ENCODE results near the gene SEZ6L. TPM values are rescaled to one million over a fixed set of nuclear protein-coding genes. Genes with fewer than 3 reads are reported as not detected.

SEZ6L gene
- total RNA-seq, 2 experiments from 2014 or later = not detected

DNA sequence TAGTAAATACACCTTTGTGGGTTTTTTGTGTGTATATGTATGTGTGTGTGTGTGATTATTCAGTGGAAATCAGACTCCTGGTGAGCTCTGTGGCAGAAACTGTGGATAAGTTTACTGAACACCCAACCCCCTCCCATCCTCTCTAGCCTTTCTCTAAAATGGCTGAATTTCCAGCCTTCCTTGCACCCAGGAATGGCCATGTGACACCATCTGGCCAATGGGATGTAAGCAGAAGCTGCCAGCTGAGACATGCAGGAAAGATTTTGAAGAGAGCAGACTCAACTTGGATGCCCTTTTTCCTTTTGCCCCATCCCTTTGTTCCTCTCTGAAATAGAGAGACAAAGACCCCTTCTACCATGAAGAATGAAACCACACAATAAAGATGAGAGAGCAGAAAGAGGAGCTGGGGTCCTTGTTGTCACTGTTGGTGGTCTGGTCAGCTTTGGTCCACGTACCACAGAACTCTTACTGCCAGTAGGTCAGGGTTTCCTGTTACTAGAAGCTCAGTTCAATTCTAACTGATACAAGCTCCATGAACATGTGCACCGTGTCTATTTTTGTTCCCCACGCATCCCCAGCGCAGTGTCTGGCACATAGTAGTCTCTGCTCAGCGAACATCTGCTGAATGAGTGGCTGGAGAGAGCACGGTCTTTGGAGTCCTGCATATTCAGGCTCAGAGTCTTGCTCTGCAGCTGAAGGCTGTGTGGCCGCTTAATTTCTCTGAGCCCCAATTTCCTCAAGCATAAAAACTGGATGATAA lies 57.5 kb downstream of the SEZ6L start:
- Mint-ChIP-seq H3K9me3 (ENCODE audit: insufficient read depth) (no peaks in the 10 kb centered on the region), H3K36me3 (ENCODE audit: low read depth) (no peaks in the 10 kb centered on the region), H3K4me3 (no peak overlapping the region), H3K27ac (no peak overlapping the region), H3K4me1 (ENCODE audit: low read depth) (no peaks in the 10 kb centered on the region), H3K27me3 (ENCODE audit: low read depth) (peaks cover 3% of the 10 kb centered on the region)
- ChIA-PET POLR2A (no interaction called here), CTCF (no interaction called here)
- no peak for ATAC-seq
- no peak for DNase-seq

DNA sequence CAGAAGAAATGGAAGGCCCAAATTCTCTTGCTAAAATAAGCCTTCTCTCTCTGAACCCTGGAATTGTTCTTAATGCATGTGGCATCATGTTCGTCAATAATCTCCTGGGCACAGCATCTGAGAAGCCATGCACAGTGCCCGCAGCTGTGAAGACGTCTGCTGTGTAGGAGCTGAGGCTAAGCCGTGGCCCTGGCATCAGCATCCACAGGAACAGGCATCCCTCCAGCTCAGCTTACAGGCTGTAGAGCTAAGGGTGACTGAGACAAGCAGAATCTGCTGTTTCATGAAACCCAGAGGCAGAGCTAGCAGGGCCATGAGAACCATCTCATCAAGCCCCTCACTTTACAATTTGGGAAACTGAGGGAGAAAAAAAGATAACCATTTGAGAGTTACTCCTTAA lies 60.6 kb downstream of the SEZ6L start:
- ATAC-seq (no peak), DNase-seq (no peak)
- POLR2A ChIA-PET = no interaction called here
- Mint-ChIP-seq H3K27ac (no peak overlapping the region), H3K36me3 (ENCODE audit: low read depth) (no peaks in the 10 kb centered on the region), H3K4me1 (ENCODE audit: low read depth) (no peaks in the 10 kb centered on the region), H3K4me3 (no peak overlapping the region), H3K9me3 (ENCODE audit: insufficient read depth) (no peaks in the 10 kb centered on the region), H3K27me3 (ENCODE audit: low read depth) (no peaks in the 10 kb centered on the region)
- CTCF ChIA-PET = no interaction called here

DNA sequence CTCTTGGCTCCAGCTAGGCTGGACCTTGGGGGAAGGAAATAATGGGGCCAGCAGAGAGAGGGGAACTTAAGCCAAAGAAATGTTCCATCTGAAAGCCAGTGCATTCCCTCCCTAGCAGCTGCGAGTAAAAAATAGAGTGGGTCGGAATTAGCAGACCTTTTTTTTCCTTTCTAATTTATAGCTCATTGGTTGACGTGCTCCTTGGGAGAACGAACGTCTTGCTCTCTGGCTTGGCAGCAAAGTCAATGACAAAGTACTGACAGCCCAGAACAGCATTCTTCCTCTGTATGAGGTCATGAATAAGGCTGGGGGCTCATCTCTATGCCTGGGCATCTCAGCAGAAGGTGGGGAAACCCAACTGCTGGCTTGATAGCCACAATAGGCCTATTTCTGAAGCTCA lies 65.0 kb downstream of the SEZ6L start:
- ChIA-PET POLR2A (no interaction called here), CTCF (no interaction called here)
- no peak overlapping the region for H3K27ac Mint-ChIP-seq
- H3K9me3 Mint-ChIP-seq (ENCODE audit: insufficient read depth) = no peaks in the 10 kb centered on the region
- H3K36me3 Mint-ChIP-seq (ENCODE audit: low read depth) = no peaks in the 10 kb centered on the region
- DNase-seq (no peak), ATAC-seq (no peak)
- H3K27me3 Mint-ChIP-seq (ENCODE audit: low read depth) = no peaks in the 10 kb centered on the region
- no peaks in the 10 kb centered on the region for H3K4me1 Mint-ChIP-seq (ENCODE audit: low read depth)
- no peak overlapping the region for H3K4me3 Mint-ChIP-seq

DNA sequence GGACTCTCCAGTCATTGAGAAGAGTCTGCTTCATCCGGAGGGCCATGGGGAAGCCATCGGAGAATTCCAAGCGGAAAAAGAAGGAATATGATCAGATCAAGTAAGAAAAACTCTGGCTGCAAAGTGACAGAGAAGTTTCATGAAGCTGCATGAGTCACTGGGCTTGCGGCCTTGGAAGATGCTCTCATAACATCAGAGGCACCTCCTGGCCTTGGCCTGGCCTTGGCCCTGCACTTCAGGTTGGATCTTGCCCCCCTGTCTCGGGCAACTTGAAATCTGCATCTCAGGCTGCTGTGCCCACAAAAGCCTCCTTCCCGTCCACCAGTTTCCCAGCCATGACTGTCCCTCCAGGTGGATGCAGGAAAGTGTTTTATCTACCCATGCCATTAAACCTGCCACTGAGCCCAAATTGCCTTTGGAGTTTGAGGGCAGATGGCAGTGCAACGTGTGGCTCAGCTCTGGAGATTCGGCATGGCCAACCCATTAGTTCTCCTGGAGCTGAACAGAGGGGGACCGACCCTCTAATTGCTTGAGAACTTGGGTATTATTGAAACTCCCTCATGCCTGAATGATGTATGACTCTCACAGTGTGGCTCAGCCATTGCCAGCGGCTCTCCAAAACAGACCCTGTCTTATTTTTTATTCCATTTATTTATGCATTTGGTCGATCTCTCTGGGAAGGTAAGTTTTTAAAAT lies 66.7 kb downstream of the SEZ6L start:
- no peak for DNase-seq
- H3K4me3 Mint-ChIP-seq = no peak overlapping the region
- no peaks in the 10 kb centered on the region for H3K9me3 Mint-ChIP-seq (ENCODE audit: insufficient read depth)
- no peak for ATAC-seq
- no peak overlapping the region for H3K27ac Mint-ChIP-seq
- ChIA-PET CTCF (no interaction called here), POLR2A (no interaction called here)
- no peaks in the 10 kb centered on the region for H3K4me1 Mint-ChIP-seq (ENCODE audit: low read depth)
- no peaks in the 10 kb centered on the region for H3K27me3 Mint-ChIP-seq (ENCODE audit: low read depth)
- H3K36me3 Mint-ChIP-seq (ENCODE audit: low read depth) = no peaks in the 10 kb centered on the region

GRCh38 chr22:26236991-26237390 lies 67.7 kb downstream of the SEZ6L start:
- no peak for DNase-seq
- Mint-ChIP-seq H3K9me3 (ENCODE audit: insufficient read depth) (no peaks in the 10 kb centered on the region), H3K4me1 (ENCODE audit: low read depth) (no peaks in the 10 kb centered on the region), H3K36me3 (ENCODE audit: low read depth) (no peaks in the 10 kb centered on the region), H3K27me3 (ENCODE audit: low read depth) (no peaks in the 10 kb centered on the region), H3K4me3 (no peak overlapping the region), H3K27ac (no peak overlapping the region)
- ChIA-PET CTCF (no interaction called here), POLR2A (no interaction called here)
- ATAC-seq = no peak

DNA sequence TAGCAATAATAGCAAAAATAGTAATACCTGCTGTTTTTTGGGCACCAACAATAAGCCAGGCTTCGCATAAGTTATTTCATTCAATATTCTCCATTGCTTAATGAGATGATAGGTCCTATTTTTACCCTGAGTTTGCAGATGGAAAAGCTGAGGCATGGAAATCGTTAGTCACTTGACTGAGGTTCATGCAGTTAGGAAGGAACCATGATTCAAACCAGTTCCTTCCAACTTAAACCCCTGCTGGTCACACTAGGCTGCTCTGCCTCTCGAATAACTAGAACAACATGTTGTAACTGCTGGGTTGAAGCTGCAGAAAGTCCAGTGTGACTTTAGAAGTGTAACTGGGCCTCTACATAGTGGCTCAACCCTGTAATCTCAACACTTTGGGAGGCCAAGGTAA lies 69.3 kb downstream of the SEZ6L start:
- no peak for ATAC-seq
- no peaks in the 10 kb centered on the region for H3K36me3 Mint-ChIP-seq (ENCODE audit: low read depth)
- H3K27me3 Mint-ChIP-seq (ENCODE audit: low read depth) = no peaks in the 10 kb centered on the region
- H3K27ac Mint-ChIP-seq = no peak overlapping the region
- H3K4me1 Mint-ChIP-seq (ENCODE audit: low read depth) = no peaks in the 10 kb centered on the region
- no peak overlapping the region for H3K4me3 Mint-ChIP-seq
- CTCF ChIA-PET = no interaction called here
- H3K9me3 Mint-ChIP-seq (ENCODE audit: insufficient read depth) = no peaks in the 10 kb centered on the region
- POLR2A ChIA-PET = no interaction called here
- no peak for DNase-seq

DNA sequence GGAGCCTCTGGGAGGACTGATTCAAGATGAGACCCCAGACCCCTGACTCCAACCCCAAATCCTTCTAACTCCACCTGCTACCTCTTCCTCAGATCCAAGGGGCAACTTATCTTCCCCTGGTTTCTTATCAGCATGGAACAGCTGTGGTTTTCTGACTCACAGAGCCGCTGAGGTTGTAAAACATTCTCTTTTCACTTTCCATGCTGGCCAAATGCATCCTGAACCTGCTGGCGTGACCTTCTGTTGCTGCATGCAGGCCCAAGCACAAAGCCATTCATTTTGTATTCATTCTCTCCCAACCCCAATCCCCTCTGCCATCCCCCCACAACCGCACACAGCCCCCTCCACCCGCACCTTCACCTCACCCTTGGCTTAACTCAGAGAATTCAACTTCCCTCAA lies 70.3 kb downstream of the SEZ6L start:
- H3K9me3 Mint-ChIP-seq (ENCODE audit: insufficient read depth) = no peaks in the 10 kb centered on the region
- H3K27ac Mint-ChIP-seq = no peak overlapping the region
- H3K4me1 Mint-ChIP-seq (ENCODE audit: low read depth) = no peaks in the 10 kb centered on the region
- ChIA-PET POLR2A (no interaction called here), CTCF (no interaction called here)
- DNase-seq = no peak
- H3K27me3 Mint-ChIP-seq (ENCODE audit: low read depth) = no peaks in the 10 kb centered on the region
- no peaks in the 10 kb centered on the region for H3K36me3 Mint-ChIP-seq (ENCODE audit: low read depth)
- ATAC-seq = no peak
- no peak overlapping the region for H3K4me3 Mint-ChIP-seq

DNA sequence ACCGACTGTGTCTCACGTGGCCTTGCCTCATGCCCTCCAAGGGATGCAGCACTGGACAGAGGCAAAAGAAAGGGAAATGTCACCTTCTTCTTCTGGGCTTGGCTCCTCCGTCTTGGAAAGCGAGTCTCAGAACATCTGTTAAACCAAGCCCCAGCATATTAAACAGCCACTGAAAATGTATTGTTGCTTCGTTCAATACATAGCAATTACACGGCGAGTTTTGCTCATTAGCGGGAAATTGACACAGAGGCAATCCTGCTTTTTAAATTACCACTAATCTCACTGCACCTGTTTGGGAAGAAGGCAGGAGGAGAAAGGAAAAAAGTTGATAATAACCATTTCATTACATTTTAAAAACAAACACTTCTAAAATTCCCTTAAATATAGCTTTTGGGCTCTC lies 72.1 kb downstream of the SEZ6L start:
- CTCF ChIA-PET = no interaction called here
- no peaks in the 10 kb centered on the region for H3K27me3 Mint-ChIP-seq (ENCODE audit: low read depth)
- no peak for DNase-seq
- H3K9me3 Mint-ChIP-seq (ENCODE audit: insufficient read depth) = no peaks in the 10 kb centered on the region
- no peaks in the 10 kb centered on the region for H3K36me3 Mint-ChIP-seq (ENCODE audit: low read depth)
- POLR2A ChIA-PET = no interaction called here
- H3K4me1 Mint-ChIP-seq (ENCODE audit: low read depth) = no peaks in the 10 kb centered on the region
- no peak for ATAC-seq
- no peak overlapping the region for H3K27ac Mint-ChIP-seq
- no peak overlapping the region for H3K4me3 Mint-ChIP-seq

DNA sequence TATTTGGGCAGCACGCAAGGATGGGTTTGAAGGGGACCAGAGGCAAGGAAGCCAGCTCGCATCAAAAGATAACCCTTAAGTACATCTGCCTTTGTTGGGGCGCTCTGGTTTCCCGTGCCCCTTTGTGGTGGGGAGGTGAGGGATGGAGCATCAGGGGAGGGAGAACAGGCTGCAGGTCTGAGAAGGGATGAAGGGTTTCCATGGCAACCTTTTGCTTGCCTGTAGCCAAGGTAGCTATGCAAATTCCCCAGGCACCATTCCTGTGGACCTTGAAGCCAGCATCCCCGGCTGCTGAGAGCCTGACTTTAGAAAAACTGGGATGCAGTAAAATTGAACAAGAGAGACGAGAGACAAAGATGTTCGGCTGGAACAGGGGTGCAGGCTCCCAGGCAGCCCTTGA lies 75.7 kb downstream of the SEZ6L start:
- DNase-seq (no peak), ATAC-seq (no peak)
- H3K9me3 Mint-ChIP-seq (ENCODE audit: insufficient read depth) = no peaks in the 10 kb centered on the region
- H3K27me3 Mint-ChIP-seq (ENCODE audit: low read depth) = peaks cover 3% of the 10 kb centered on the region
- H3K4me3 Mint-ChIP-seq = no peak overlapping the region
- no peaks in the 10 kb centered on the region for H3K36me3 Mint-ChIP-seq (ENCODE audit: low read depth)
- H3K4me1 Mint-ChIP-seq (ENCODE audit: low read depth) = no peaks in the 10 kb centered on the region
- no peak overlapping the region for H3K27ac Mint-ChIP-seq
- ChIA-PET POLR2A (no interaction called here), CTCF (no interaction called here)

GRCh38 chr22:26246552-26246951 lies 77.3 kb downstream of the SEZ6L start:
- ChIA-PET POLR2A (no interaction called here), CTCF (no interaction called here)
- ATAC-seq (no peak), DNase-seq (no peak)
- Mint-ChIP-seq H3K4me1 (ENCODE audit: low read depth) (no peaks in the 10 kb centered on the region), H3K4me3 (no peak overlapping the region), H3K27ac (no peak overlapping the region), H3K9me3 (ENCODE audit: insufficient read depth) (no peaks in the 10 kb centered on the region), H3K27me3 (ENCODE audit: low read depth) (peaks cover 3% of the 10 kb centered on the region), H3K36me3 (ENCODE audit: low read depth) (no peaks in the 10 kb centered on the region)

GRCh38 chr22:26251869-26252268 lies 82.6 kb downstream of the SEZ6L start:
- ATAC-seq = no peak
- no peak for DNase-seq
- Mint-ChIP-seq H3K4me1 (ENCODE audit: low read depth) (no peaks in the 10 kb centered on the region), H3K27ac (no peak overlapping the region), H3K4me3 (no peak overlapping the region), H3K27me3 (ENCODE audit: low read depth) (peaks cover 3% of the 10 kb centered on the region), H3K36me3 (ENCODE audit: low read depth) (no peaks in the 10 kb centered on the region), H3K9me3 (ENCODE audit: insufficient read depth) (no peaks in the 10 kb centered on the region)
- CTCF ChIA-PET = no interaction called here
- POLR2A ChIA-PET = no interaction called here

- Mint-ChIP-seq H3K4me1 (ENCODE audit: low read depth) (no peaks in the 10 kb centered on the region), H3K4me3 (no peak overlapping the region), H3K36me3 (ENCODE audit: low read depth) (no peaks in the 10 kb centered on the region), H3K27me3 (ENCODE audit: low read depth) (peaks cover 7% of the 10 kb centered on the region), H3K9me3 (ENCODE audit: insufficient read depth) (no peaks in the 10 kb centered on the region), H3K27ac (no peak overlapping the region)
- ChIA-PET CTCF (interaction anchor here (1.2 kb wide), 2 partner anchors 71 to 87 kb away, joined by 3 to 4 read pairs; no protein-coding TSS in a partner anchor), POLR2A (interaction anchor here (0.6 kb wide), 1 partner anchor 571 kb away, joined by 3 read pairs; no protein-coding TSS in a partner anchor)
- DNase-seq (peak; percentile 49), ATAC-seq (no peak)
These were observed 90.2 kb downstream of the SEZ6L start for GRCh38 chr22:26259510-26259909.

- POLR2A ChIA-PET = no interaction called here
- H3K27ac Mint-ChIP-seq = no peak overlapping the region
- peaks cover 6% of the 10 kb centered on the region for H3K27me3 Mint-ChIP-seq (ENCODE audit: low read depth)
- DNase-seq = no peak
- no peaks in the 10 kb centered on the region for H3K36me3 Mint-ChIP-seq (ENCODE audit: low read depth)
- CTCF ChIA-PET = no interaction called here
- no peak overlapping the region for H3K4me3 Mint-ChIP-seq
- no peak for ATAC-seq
- no peaks in the 10 kb centered on the region for H3K9me3 Mint-ChIP-seq (ENCODE audit: insufficient read depth)
- no peaks in the 10 kb centered on the region for H3K4me1 Mint-ChIP-seq (ENCODE audit: low read depth)
These were observed 94.9 kb downstream of the SEZ6L start for GRCh38 chr22:26264162-26264561.

Data from activated CD8-positive, alpha-beta T cell treated with anti-CD3 and anti-CD28 coated beads, Interleukin-2, amount 10 ng/mL, durations not matched to agents 7 days and 5 days (primary cell).